ENCODE measurements around the gene TREML4.
A peak's percentile ranks its signal among the peaks of the same experiment; 100 is the strongest.

The TREML4 gene

GRCh38 chr6:41247288-41247865 lies 19.2 kb downstream of the TREML4 start:
- no peak for TF ChIP-seq EZH2 (IDR thresholded peaks at IDR 0.05; ENCODE audit: borderline replicate concordance, low read depth, low read length, severe bottlenecking)
- TF ChIP-seq CTCF (IDR thresholded peaks at IDR 0.05; ENCODE audit: borderline replicate concordance, extremely low read depth, low read length, poor library complexity, severe bottlenecking) = no peak
- DNase-seq (peak; percentile 75), ATAC-seq (ENCODE audit: insufficient read depth, low read depth) (peak; percentile 87)
- H4K20me1 ChIP-seq (ENCODE audit: insufficient read depth, low read length) = no peaks in the 10 kb centered on the region
- H3K79me2 ChIP-seq (ENCODE audit: insufficient read depth, low read length) = no peaks in the 10 kb centered on the region
- no peaks in the 10 kb centered on the region for H3K36me3 ChIP-seq (ENCODE audit: insufficient read depth, low read length)
- peak overlapping the region; percentile 51 for H3K4me2 ChIP-seq (ENCODE audit: insufficient read depth, low read length)
- H3K4me1 ChIP-seq (ENCODE audit: insufficient read depth, low read length) = peaks cover 36% of the 10 kb centered on the region
- H3K9ac ChIP-seq (ENCODE audit: low read depth, low read length) = no peak overlapping the region
- no peaks in the 10 kb centered on the region for H3K27me3 ChIP-seq (ENCODE audit: insufficient read depth, low read length, poor library complexity)
- H2AFZ ChIP-seq (ENCODE audit: low read depth, low read length) = peak overlapping the region; percentile 34; the same call in 1 of the 2 replicates
- H3K27ac ChIP-seq (ENCODE audit: low read length) = peak overlapping the region; percentile 42
- peak overlapping the region in 1 of 2 experiments; percentile 26; a peak in 1 of 4 replicates for H3K4me3 ChIP-seq (ENCODE audit: low read depth in 1 of 2, low read length in 2 of 2)
- H3K9me3 ChIP-seq (ENCODE audit: insufficient read depth, low read length, severe bottlenecking) = no peaks in the 10 kb centered on the region

GRCh38 chr6:41247882-41248705 lies 19.9 kb downstream of the TREML4 start:
- Histone ChIP-seq H3K9me3 (ENCODE audit: insufficient read depth, low read length, severe bottlenecking) (no peaks in the 10 kb centered on the region), H3K4me2 (ENCODE audit: insufficient read depth, low read length) (peak overlapping the region; percentile 51), H3K4me1 (ENCODE audit: insufficient read depth, low read length) (peaks cover 36% of the 10 kb centered on the region), H3K27ac (ENCODE audit: low read length) (peak overlapping the region; percentile 42), H2AFZ (ENCODE audit: low read depth, low read length) (no peak overlapping the region), H3K9ac (ENCODE audit: low read depth, low read length) (no peak overlapping the region), H3K4me3 (ENCODE audit: low read depth in 1 of 2, low read length in 2 of 2) (no peak overlapping the region), H3K27me3 (ENCODE audit: insufficient read depth, low read length, poor library complexity) (no peaks in the 10 kb centered on the region), H4K20me1 (ENCODE audit: insufficient read depth, low read length) (no peaks in the 10 kb centered on the region), H3K36me3 (ENCODE audit: insufficient read depth, low read length) (no peaks in the 10 kb centered on the region), H3K79me2 (ENCODE audit: insufficient read depth, low read length) (no peaks in the 10 kb centered on the region)
- DNase-seq = no peak
- peak; percentile 27 for ATAC-seq (ENCODE audit: insufficient read depth, low read depth)
- TF ChIP-seq EZH2 (IDR thresholded peaks at IDR 0.05; ENCODE audit: borderline replicate concordance, low read depth, low read length, severe bottlenecking) (no peak), CTCF (IDR thresholded peaks at IDR 0.05; ENCODE audit: borderline replicate concordance, extremely low read depth, low read length, poor library complexity, severe bottlenecking) (no peak)

GRCh38 chr6:41252401-41253169 lies 24.4 kb downstream of the TREML4 start:
- Histone ChIP-seq H3K9me3 (ENCODE audit: insufficient read depth, low read length, severe bottlenecking) (no peaks in the 10 kb centered on the region), H3K9ac (ENCODE audit: low read depth, low read length) (no peak overlapping the region), H4K20me1 (ENCODE audit: insufficient read depth, low read length) (no peaks in the 10 kb centered on the region), H3K4me2 (ENCODE audit: insufficient read depth, low read length) (no peak overlapping the region), H3K4me3 (ENCODE audit: low read depth in 1 of 2, low read length in 2 of 2) (no peak overlapping the region), H2AFZ (ENCODE audit: low read depth, low read length) (no peak overlapping the region), H3K27ac (ENCODE audit: low read length) (no peak overlapping the region), H3K36me3 (ENCODE audit: insufficient read depth, low read length) (no peaks in the 10 kb centered on the region), H3K79me2 (ENCODE audit: insufficient read depth, low read length) (no peaks in the 10 kb centered on the region), H3K4me1 (ENCODE audit: insufficient read depth, low read length) (peaks cover 22% of the 10 kb centered on the region), H3K27me3 (ENCODE audit: insufficient read depth, low read length, poor library complexity) (no peaks in the 10 kb centered on the region)
- DNase-seq (no peak), ATAC-seq (ENCODE audit: insufficient read depth, low read depth) (no peak)
- TF ChIP-seq CTCF (IDR thresholded peaks at IDR 0.05; ENCODE audit: borderline replicate concordance, extremely low read depth, low read length, poor library complexity, severe bottlenecking) (no peak), EZH2 (IDR thresholded peaks at IDR 0.05; ENCODE audit: borderline replicate concordance, low read depth, low read length, severe bottlenecking) (no peak)
